Small intestine (tissue), 7 donors: Measurements from ENCODE around the gene TPSD1. TPM values are rescaled to one million over a fixed set of nuclear protein-coding genes. Genes with fewer than 3 reads are reported as not detected.
"Not testable (repeated sequence)": the region's sequence is repeated elsewhere in the genome, so short reads cannot be mapped to it uniquely, and the experiment has no call there.

Experiments
- DNase-seq, 2 donors: peaks; one replicate each; pipeline versions ENCODE4 v3.0.0 to v3.0.0-alpha.2; 2013
- FAIRE-seq: peaks from 2 replicates; lab custom pipeline; 2012; peaks lifted over from hg19 to GRCh38; lab: Jason Lieb, UNC
- H3K27ac ChIP-seq, 3 donors: one replicate each; pipeline ENCODE4 v1.5.1; 2013; ENCODE audit warnings: low read length in 2 of 3, mild to moderate bottlenecking in 2 of 3, control low read depth in 1 of 3, inconsistent platforms in 1 of 3, low read depth in 1 of 3, moderate library complexity in 1 of 3
- H3K27me3 ChIP-seq, 3 donors: one replicate each; pipeline ENCODE4 v1.6.1; 2013; ENCODE audit warnings: low read length in 3 of 3, inconsistent platforms in 1 of 3; ENCODE audit not compliant: control insufficient read depth in 3 of 3, insufficient read depth in 3 of 3
- H3K36me3 ChIP-seq, 3 donors: one replicate each; pipeline ENCODE4 v1.6.1; 2013; ENCODE audit warnings: low read length in 3 of 3, inconsistent platforms in 1 of 3, low read depth in 1 of 3, mild to moderate bottlenecking in 1 of 3, moderate library complexity in 1 of 3; ENCODE audit not compliant: control insufficient read depth in 3 of 3, insufficient read depth in 2 of 3
- H3K4me1 ChIP-seq, 3 donors: one replicate each; pipeline ENCODE4 v1.6.1; 2013; ENCODE audit warnings: low read length in 2 of 3, inconsistent platforms in 1 of 3, low read depth in 1 of 3, mild to moderate bottlenecking in 1 of 3, moderate library complexity in 1 of 3; ENCODE audit not compliant: control insufficient read depth in 3 of 3, insufficient read depth in 2 of 3
- H3K4me3 ChIP-seq, 3 donors: one replicate each; pipeline ENCODE4 v1.5.1; 2013; ENCODE audit warnings: low read length in 3 of 3, control low read depth in 1 of 3, inconsistent platforms in 1 of 3, low read depth in 1 of 3, mild to moderate bottlenecking in 1 of 3, moderate library complexity in 1 of 3
- H3K9me3 ChIP-seq, 2 donors: one replicate each; pipeline ENCODE4 v1.6.1; 2013; ENCODE audit warnings: low read depth in 1 of 2, low read length in 1 of 2; ENCODE audit not compliant: control insufficient read depth in 2 of 2, insufficient read depth in 1 of 2
- WGBS, 3 donors: extraction: QIAGEN DNeasy Blood & Tissue Kit; methylation state at CpG; one replicate each; pipeline ENCODE4 v1.1.7; 2013; 5-methylcytosine and 5-hydroxymethylcytosine counted together
- polyA plus RNA-seq, 4 donors: library from polyadenylated mRNA; stranded (reverse) in 3 of 4; unstranded in 1 of 4; fragments of 200-250 nt in 3 of 4; fragments of 120-200 nt in 1 of 4; gene quantifications; one replicate each; pipeline versions ENCODE4 v1.2.1 to v1.2.3, GENCODE V29; 2013
- donor health status: healthy with polysubstance abuse.
- donor health status: control.
- donor health status: control.
- donor health status: Bipolar disorder and iron deficiency.
- donor health status: healthy.

TPSD1 gene
- polyA plus RNA-seq, 4 donors: 0.06 to 1.3 (median 0.81) TPM; not detected in 1

GRCh38 chr16:1265826-1266225, 10.0 kb downstream of the TPSD1 start:
- DNase-seq (no peak), FAIRE-seq (no peak)
- Histone ChIP-seq H3K9me3 (no peaks in the 10 kb centered on the region), H3K27me3 (peaks cover 0 to 19% (median 3%) of the 10 kb centered on the region in 3 donors), H3K4me1 (peaks cover 0 to 2% (median 0%) of the 10 kb centered on the region in 3 donors), H3K27ac (no peak overlapping the region), H3K36me3 (no peaks in the 10 kb centered on the region), H3K4me3 (no peak overlapping the region)
- WGBS, 3 donors: 79 to 89% (median 82%) methylated on average over 15 to 19 of the region's 19 CpGs

DNA sequence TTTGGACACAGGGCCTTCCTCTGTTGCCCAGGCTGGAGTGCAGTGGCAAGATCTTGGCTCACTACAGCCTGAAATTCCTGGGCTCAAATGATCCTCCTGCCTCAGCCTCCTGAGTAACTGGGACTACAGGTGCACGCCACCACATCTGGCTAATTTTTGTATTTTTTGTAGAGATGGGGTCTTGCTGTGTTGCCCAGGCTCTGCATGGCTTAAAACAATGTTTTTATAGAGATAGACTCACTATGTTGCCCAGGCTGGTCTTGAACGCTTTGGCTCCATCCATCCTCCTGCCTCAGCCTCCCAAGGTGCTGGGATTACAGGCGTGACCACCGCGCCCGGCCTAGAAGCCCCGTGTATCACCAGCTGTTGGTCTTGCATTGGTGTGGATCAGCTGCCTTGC, 13.5 kb downstream of the TPSD1 start:
- H3K9me3 ChIP-seq, H3K27me3 ChIP-seq, H3K27ac ChIP-seq, H3K4me3 ChIP-seq, FAIRE-seq, DNase-seq, H3K36me3 ChIP-seq: not testable (repeated sequence)
- 76 to 91% (median 82%) methylated on average over 7 of the region's 7 CpGs for WGBS, 3 donors
- peaks cover 0 to 17% (median 2%) of the 10 kb centered on the region in 3 donors for H3K4me1 ChIP-seq

DNA sequence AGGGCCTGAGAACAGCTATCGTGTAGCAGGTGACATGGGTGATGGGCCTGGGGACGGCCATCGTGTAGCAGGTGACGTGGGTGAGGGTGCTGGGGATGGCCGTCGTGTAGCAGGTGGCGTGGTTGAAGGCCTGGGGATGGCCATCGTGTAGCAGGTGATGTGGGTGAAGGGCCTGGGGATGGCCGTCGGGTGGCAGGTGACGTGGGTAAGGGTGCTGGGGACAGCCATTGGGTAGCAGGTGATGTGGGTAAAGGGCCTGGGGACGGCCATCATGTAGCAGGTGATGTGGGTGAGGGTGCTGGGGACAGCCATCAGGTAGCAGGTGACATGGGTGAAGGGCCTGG, 15.5 kb downstream of the TPSD1 start:
- H3K27ac ChIP-seq: peak overlapping the region in 1 of 3 donors; percentile 0
- no peak for FAIRE-seq
- no peaks in the 10 kb centered on the region for H3K36me3 ChIP-seq
- H3K9me3 ChIP-seq: no peaks in the 10 kb centered on the region
- H3K4me1 ChIP-seq: peaks cover 0 to 17% (median 2%) of the 10 kb centered on the region in 3 donors
- peak in 1 of 2 donors; percentile 30 for DNase-seq
- peaks cover 0 to 1% (median 0%) of the 10 kb centered on the region in 3 donors for H3K27me3 ChIP-seq
- no peak overlapping the region for H3K4me3 ChIP-seq
- WGBS, 3 donors: 17 to 64% (median 31%) methylated on average over 12 of the region's 12 CpGs

DNA sequence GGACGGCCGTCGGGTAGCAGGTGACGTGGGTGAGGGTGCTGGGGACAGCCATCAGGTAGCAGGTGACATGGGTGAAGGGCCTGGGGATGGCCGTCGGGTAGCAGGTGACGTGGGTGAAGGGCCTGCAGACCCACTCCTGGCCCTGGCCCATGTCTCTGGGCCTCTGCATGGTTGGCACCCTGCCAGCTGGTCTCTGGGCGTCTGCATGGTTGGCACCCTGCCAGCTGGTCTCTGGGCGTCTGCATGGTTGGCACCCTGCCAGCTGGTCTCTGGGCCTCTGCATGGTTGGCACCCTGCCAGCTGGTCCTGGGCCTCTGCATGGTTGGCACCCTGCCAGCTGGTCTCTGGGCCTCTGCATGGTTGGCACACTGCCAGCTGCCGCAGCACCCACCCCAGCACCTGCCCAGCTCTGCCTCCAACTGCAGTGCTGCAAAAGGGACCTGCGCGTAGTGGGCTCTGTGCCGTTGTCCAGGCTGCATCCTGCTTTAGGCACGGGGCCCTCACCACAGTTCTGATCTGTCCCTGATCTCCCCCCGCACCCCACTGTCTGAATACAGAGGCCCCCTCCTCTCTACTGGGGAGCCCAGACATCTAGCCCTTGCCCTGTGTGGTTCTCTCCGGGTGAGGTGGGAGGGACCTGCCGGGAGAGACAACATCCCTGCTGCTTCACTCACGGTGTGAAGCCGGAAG, 16.0 kb downstream of the TPSD1 start:
- peak; percentile 63 to 71 for DNase-seq
- H3K9me3 ChIP-seq, H3K36me3 ChIP-seq, H3K27me3 ChIP-seq, H3K4me3 ChIP-seq, H3K27ac ChIP-seq, FAIRE-seq: not testable (repeated sequence)
- 4 to 18% (median 5%) methylated on average over 14 to 19 of the region's 19 CpGs for WGBS, 3 donors
- H3K4me1 ChIP-seq: peaks cover 0 to 17% (median 2%) of the 10 kb centered on the region in 3 donors

GRCh38 chr16:1272453-1273198, 16.8 kb downstream of the TPSD1 start:
- H3K36me3 ChIP-seq: no peaks in the 10 kb centered on the region
- H3K9me3 ChIP-seq: no peaks in the 10 kb centered on the region
- DNase-seq: no peak
- no peak overlapping the region for H3K4me3 ChIP-seq
- no peak for FAIRE-seq
- H3K27ac ChIP-seq: no peak overlapping the region
- 32 to 65% (median 38%) methylated on average over 9 of the region's 9 CpGs for WGBS, 3 donors
- peaks cover 0 to 1% (median 0%) of the 10 kb centered on the region in 3 donors for H3K27me3 ChIP-seq
- peaks cover 0 to 17% (median 2%) of the 10 kb centered on the region in 3 donors for H3K4me1 ChIP-seq

DNA sequence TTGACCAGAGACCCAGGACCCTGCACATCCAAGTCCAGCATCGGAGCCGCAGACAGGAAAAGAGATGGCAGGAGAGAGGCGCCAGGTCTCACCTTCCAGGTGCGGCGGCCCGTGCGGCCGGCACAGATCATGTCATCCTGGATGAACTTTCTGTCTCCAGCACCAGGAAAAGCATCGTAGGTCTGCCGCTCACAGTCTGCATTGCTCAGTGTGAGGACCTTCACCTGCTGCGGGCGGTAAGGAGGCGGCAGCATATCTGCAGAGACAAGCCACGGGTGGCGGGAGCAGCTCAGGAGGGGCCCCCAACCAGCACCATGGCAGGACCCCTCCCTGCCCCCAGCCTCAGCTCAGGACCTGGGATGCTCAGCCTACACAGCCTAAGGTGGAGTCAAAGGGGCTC, 17.9 kb downstream of the TPSD1 start:
- no peak for DNase-seq
- no peaks in the 10 kb centered on the region for H3K36me3 ChIP-seq
- whole genome bisulfite sequencing, 3 donors: 74 to 87% (median 77%) methylated on average over 15 of the region's 15 CpGs
- H3K9me3 ChIP-seq: no peaks in the 10 kb centered on the region
- no peak for FAIRE-seq
- H3K4me3 ChIP-seq: no peak overlapping the region
- H3K27me3 ChIP-seq: peaks cover 0 to 5% (median 1%) of the 10 kb centered on the region in 3 donors
- no peak overlapping the region for H3K27ac ChIP-seq
- peaks cover 0 to 17% (median 2%) of the 10 kb centered on the region in 3 donors for H3K4me1 ChIP-seq

- Histone ChIP-seq H3K27me3 (peaks cover 0 to 8% (median 3%) of the 10 kb centered on the region in 3 donors), H3K4me1 (peaks cover 0 to 17% (median 2%) of the 10 kb centered on the region in 3 donors), H3K4me3 (no peak overlapping the region), H3K9me3 (no peaks in the 10 kb centered on the region), H3K27ac (no peak overlapping the region), H3K36me3 (no peaks in the 10 kb centered on the region)
- no peak for DNase-seq
- no peak for FAIRE-seq
- 90 to 95% (median 90%) methylated on average over 7 of the region's 7 CpGs for WGBS, 3 donors
These were observed 18.9 kb downstream of the TPSD1 start for GRCh38 chr16:1274767-1275166.

DNA sequence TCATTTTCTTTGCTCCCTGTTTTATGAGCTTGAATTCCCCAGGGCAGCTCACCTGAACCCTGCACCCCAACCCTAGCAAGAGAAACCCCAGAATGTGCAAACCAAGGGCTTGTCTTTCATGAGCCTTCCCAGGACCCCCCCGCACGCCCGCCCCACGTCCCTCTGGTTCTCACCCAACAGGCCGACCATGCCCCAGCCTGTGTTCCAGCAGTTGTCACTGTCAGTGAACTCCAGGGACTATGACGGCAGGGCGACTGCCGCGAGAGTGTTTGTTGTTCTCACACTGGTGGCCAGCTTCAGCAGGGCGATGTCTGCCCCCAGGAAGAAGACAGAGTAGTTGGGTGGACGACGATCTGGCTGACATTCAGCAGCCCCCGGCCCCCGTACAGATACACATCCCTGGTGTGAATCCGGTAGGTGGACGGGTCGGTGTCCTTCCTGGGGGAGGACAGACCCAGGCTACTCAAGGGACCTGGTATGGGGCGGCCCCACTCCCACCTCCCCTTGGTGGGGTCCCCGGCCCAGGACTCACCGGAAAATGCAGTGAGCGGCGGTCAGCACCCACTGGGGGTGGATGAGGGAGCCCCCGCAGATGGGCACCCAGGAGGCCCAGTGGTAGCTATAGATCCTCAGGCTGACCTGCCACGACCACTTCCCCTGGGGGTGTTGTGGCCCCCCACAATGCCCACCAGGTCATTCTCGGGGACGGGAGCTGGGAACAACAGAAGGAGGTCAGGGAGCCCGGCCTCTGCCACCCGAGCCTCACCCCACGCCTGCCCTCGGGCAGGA, 20.1 kb downstream of the TPSD1 start:
- FAIRE-seq: no peak
- 61 to 70% (median 65%) methylated on average over 29 to 30 of the region's 30 CpGs for WGBS, 3 donors

More for the DNA sequence above, 20.1 kb downstream of the TPSD1 start:
- Histone ChIP-seq H3K4me1 (peaks cover 0 to 14% (median 2%) of the 10 kb centered on the region in 3 donors), H3K4me3 (no peak overlapping the region), H3K27me3 (peaks cover 0 to 8% (median 3%) of the 10 kb centered on the region in 3 donors), H3K9me3 (no peaks in the 10 kb centered on the region), H3K36me3 (no peaks in the 10 kb centered on the region), H3K27ac (no peak overlapping the region)
- DNase-seq: no peak
